Liver (tissue), 3 donors: ENCODE results near the gene USH2A.

ENCODE experiments used
- ATF3 ChIP-seq: IDR thresholded peaks from 2 replicates; pipeline ENCODE4 v1.6.1; 2016; ENCODE audit warnings: antibody characterized with exemption
- CTCF ChIP-seq: fragments of 150-350 bp; IDR thresholded peaks from 2 replicates; pipeline ENCODE4 v1.5.1; 2017; ENCODE audit warnings: improper control_type of control experiment, low read depth, low read length; ENCODE audit not compliant: missing input control
- EGR1 ChIP-seq, 2 donors: IDR thresholded peaks; 2 replicates each; pipeline ENCODE4 v1.6.1; 2016 to 2018; ENCODE audit warnings: antibody characterized with exemption in 2 of 2, low read depth in 2 of 2
- JUND ChIP-seq, 2 donors: IDR thresholded peaks; 2 replicates each; pipeline ENCODE4 v1.6.1; 2016; ENCODE audit warnings: antibody characterized with exemption in 2 of 2
- RAD21 ChIP-seq, 2 donors: IDR thresholded peaks; 2 replicates each; pipeline ENCODE4 v1.6.1; 2016; ENCODE audit warnings: antibody characterized with exemption in 2 of 2, mild to moderate bottlenecking in 2 of 2
- SP1 ChIP-seq: IDR thresholded peaks from 2 replicates; pipeline ENCODE4 v1.6.1; 2018; ENCODE audit warnings: antibody characterized with exemption, mild to moderate bottlenecking
- TAF1 ChIP-seq: conservative IDR thresholded peaks from 2 replicates; pipeline ENCODE4 v1.6.1; 2016; ENCODE audit warnings: antibody characterized with exemption, mild to moderate bottlenecking
- YY1 ChIP-seq: IDR thresholded peaks from 2 replicates; pipeline ENCODE4 v1.6.1; 2016; ENCODE audit warnings: antibody characterized with exemption, mild to moderate bottlenecking
- TF ChIP-seq, protein P1 (sequence below): IDR thresholded peaks from 2 replicates; pipeline ENCODE4 v1.6.1; 2016; ENCODE audit warnings: antibody characterized with exemption
- donor health status: healthy.
- donor health status: healthy.

DNA sequence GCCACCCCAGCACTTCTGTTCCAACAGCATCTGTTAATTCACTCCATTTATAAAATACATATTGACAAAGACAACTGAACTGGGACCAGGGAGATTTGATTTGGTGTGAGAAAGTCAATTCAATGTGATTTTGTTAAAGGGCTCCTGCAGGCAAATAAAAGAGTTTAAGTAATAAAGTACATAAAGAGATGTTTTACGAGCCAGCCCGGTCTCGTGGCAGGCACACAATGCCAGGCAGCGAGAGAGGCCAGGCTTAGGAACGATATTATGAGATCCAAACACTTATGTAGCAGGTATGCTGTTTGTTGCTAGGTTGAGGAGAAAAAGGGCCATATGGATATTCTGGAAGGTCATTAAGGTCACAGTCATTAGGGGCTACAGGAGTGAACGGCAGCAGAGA lies 629.1 kb downstream of the USH2A start:
- TF ChIP-seq YY1 (no peak), CTCF (no peak), JUND (IDR thresholded peaks at IDR 0.05) (no peak), TAF1 (no peak), SP1 (no peak), EGR1 (IDR thresholded peaks at IDR 0.05; ENCODE audit: low read depth in 2 of 2) (no peak), RAD21 (IDR thresholded peaks at IDR 0.05) (no peak), ATF3 (no peak)
- TF ChIP-seq, protein P1, sequence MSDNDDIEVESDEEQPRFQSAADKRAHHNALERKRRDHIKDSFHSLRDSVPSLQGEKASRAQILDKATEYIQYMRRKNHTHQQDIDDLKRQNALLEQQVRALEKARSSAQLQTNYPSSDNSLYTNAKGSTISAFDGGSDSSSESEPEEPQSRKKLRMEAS: no peak
